Measurements from ENCODE around the gene RELCH. TPM values are rescaled to one million over a fixed set of nuclear protein-coding genes. Genes with fewer than 3 reads are reported as not detected.

RELCH gene
- total and polyA plus RNA-seq, 2 of the 13 experiments (the other 11 are each of a cell fraction or from before 2014, with no cell fraction given) = 5.6 to 31.7 TPM

- TF ChIP-seq ZNF501 (CRISPR knock-in tag; IDR thresholded peaks at IDR 0.05) (no peak; the same call in 1 of the 2 replicates), MTF1 (CRISPR knock-in tag; IDR thresholded peaks at IDR 0.05) (no peak), STAG1 (CRISPR knock-in tag; IDR thresholded peaks at IDR 0.05) (no peak), NR2F2 (IDR thresholded peaks at IDR 0.05; ENCODE audit: borderline replicate concordance, low read depth) (no peak), HDAC1 (CRISPR knock-in tag; IDR thresholded peaks at IDR 0.05) (0 out of 2 replicates have a peak, but pooled peaks have one; percentile 35), ZNF225 (CRISPR knock-in tag; IDR thresholded peaks at IDR 0.05) (no peak), XRCC5 (optimal IDR thresholded peaks at IDR 0.05; ENCODE audit: low read length) (no peak), ZNF343 (CRISPR knock-in tag; IDR thresholded peaks at IDR 0.05) (no peak), KAT7 (CRISPR knock-in tag; IDR thresholded peaks at IDR 0.05; ENCODE audit: borderline replicate concordance) (no peak; the same call in 1 of the 2 replicates), MYPOP (CRISPR knock-in tag; IDR thresholded peaks at IDR 0.05) (peak; percentile 86; the same call in 1 of the 2 replicates), FOXA3 (CRISPR knock-in tag; IDR thresholded peaks at IDR 0.05) (no peak), ZNF138 (CRISPR knock-in tag; IDR thresholded peaks at IDR 0.05; ENCODE audit: low read depth) (0 out of 2 replicates have a peak, but pooled peaks have one; percentile 36), REPIN1 (CRISPR knock-in tag; IDR thresholded peaks at IDR 0.05; ENCODE audit: borderline replicate concordance, low read depth) (peak; percentile 77), HMG20A (CRISPR knock-in tag; IDR thresholded peaks at IDR 0.05; ENCODE audit: borderline replicate concordance) (no peak), SETDB1 (CRISPR knock-in tag; IDR thresholded peaks at IDR 0.05; ENCODE audit: borderline replicate concordance) (no peak), ZNF276 (CRISPR knock-in tag; IDR thresholded peaks at IDR 0.05; ENCODE audit: low read depth) (0 out of 2 replicates have a peak, but pooled peaks have one; percentile 37), RORA (CRISPR knock-in tag; IDR thresholded peaks at IDR 0.05) (no peak), YY1 (IDR thresholded peaks at IDR 0.05; ENCODE audit: insufficient read depth, insufficient replicate concordance, low read depth, low read length) (no peak)
- TF ChIP-seq, protein P1, sequence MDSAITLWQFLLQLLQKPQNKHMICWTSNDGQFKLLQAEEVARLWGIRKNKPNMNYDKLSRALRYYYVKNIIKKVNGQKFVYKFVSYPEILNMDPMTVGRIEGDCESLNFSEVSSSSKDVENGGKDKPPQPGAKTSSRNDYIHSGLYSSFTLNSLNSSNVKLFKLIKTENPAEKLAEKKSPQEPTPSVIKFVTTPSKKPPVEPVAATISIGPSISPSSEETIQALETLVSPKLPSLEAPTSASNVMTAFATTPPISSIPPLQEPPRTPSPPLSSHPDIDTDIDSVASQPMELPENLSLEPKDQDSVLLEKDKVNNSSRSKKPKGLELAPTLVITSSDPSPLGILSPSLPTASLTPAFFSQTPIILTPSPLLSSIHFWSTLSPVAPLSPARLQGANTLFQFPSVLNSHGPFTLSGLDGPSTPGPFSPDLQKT (CRISPR knock-in tag; IDR thresholded peaks at IDR 0.05; ENCODE audit: borderline replicate concordance) = no peak
- TF ChIP-seq, protein P2, sequence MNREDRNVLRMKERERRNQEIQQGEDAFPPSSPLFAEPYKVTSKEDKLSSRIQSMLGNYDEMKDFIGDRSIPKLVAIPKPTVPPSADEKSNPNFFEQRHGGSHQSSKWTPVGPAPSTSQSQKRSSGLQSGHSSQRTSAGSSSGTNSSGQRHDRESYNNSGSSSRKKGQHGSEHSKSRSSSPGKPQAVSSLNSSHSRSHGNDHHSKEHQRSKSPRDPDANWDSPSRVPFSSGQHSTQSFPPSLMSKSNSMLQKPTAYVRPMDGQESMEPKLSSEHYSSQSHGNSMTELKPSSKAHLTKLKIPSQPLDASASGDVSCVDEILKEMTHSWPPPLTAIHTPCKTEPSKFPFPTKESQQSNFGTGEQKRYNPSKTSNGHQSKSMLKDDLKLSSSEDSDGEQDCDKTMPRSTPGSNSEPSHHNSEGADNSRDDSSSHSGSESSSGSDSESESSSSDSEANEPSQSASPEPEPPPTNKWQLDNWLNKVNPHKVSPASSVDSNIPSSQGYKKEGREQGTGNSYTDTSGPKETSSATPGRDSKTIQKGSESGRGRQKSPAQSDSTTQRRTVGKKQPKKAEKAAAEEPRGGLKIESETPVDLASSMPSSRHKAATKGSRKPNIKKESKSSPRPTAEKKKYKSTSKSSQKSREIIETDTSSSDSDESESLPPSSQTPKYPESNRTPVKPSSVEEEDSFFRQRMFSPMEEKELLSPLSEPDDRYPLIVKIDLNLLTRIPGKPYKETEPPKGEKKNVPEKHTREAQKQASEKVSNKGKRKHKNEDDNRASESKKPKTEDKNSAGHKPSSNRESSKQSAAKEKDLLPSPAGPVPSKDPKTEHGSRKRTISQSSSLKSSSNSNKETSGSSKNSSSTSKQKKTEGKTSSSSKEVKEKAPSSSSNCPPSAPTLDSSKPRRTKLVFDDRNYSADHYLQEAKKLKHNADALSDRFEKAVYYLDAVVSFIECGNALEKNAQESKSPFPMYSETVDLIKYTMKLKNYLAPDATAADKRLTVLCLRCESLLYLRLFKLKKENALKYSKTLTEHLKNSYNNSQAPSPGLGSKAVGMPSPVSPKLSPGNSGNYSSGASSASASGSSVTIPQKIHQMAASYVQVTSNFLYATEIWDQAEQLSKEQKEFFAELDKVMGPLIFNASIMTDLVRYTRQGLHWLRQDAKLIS (CRISPR knock-in tag; IDR thresholded peaks at IDR 0.05) = no peak
- TF ChIP-seq, protein P3, sequence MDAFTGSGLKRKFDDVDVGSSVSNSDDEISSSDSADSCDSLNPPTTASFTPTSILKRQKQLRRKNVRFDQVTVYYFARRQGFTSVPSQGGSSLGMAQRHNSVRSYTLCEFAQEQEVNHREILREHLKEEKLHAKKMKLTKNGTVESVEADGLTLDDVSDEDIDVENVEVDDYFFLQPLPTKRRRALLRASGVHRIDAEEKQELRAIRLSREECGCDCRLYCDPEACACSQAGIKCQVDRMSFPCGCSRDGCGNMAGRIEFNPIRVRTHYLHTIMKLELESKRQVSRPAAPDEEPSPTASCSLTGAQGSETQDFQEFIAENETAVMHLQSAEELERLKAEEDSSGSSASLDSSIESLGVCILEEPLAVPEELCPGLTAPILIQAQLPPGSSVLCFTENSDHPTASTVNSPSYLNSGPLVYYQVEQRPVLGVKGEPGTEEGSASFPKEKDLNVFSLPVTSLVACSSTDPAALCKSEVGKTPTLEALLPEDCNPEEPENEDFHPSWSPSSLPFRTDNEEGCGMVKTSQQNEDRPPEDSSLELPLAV (CRISPR knock-in tag; conservative IDR thresholded peaks at IDR 0.05; ENCODE audit: low read depth) = no peak
Measured at GRCh38 chr18:62186499-62186773, 619 bp upstream of the RELCH start (continued).
